CD4-positive, alpha-beta T cell treated with Interleukin-2 at 100 ng/mL for 4 hours (primary cell): ENCODE data around the gene ZNF423.
A peak's percentile ranks its signal among the peaks of the same experiment; 100 is the strongest.

Source experiments
- DNase-seq: peaks from one replicate; pipeline ENCODE4 v3.0.0-alpha.2; 2020; ENCODE audit warnings: low spot score

ZNF423 gene

GRCh38 chr16:49529411-49530045 lies 326.4 kb downstream of the ZNF423 start:
- DNase-seq, result no peak

GRCh38 chr16:49528866-49529288 lies 327.0 kb downstream of the ZNF423 start:
- DNase-seq, result no peak

- DNase-seq, result peak; percentile 2
Measured at GRCh38 chr16:49528060-49528865, 327.6 kb downstream of the ZNF423 start.

- no peak for DNase-seq
Measured at GRCh38 chr16:49527611-49528010, 328.3 kb downstream of the ZNF423 start.

GRCh38 chr16:49526860-49527365 lies 329.0 kb downstream of the ZNF423 start:
- DNase-seq, result no peak

GRCh38 chr16:49524947-49525315 lies 331.0 kb downstream of the ZNF423 start:
- no peak for DNase-seq

- no peak for DNase-seq
Measured at GRCh38 chr16:49524216-49524946, 331.5 kb downstream of the ZNF423 start.

GRCh38 chr16:49523435-49524159 lies 332.3 kb downstream of the ZNF423 start:
- no peak for DNase-seq

- no peak for DNase-seq
Measured at GRCh38 chr16:49521734-49522325, 334.1 kb downstream of the ZNF423 start.

GRCh38 chr16:49520492-49521038 lies 335.3 kb downstream of the ZNF423 start:
- DNase-seq, result no peak

- no peak for DNase-seq
Measured at GRCh38 chr16:49519741-49520140, 336.2 kb downstream of the ZNF423 start.

GRCh38 chr16:49519008-49519656 lies 336.8 kb downstream of the ZNF423 start:
- DNase-seq, result no peak

- DNase-seq, result no peak
Measured at GRCh38 chr16:49516382-49517036, 339.4 kb downstream of the ZNF423 start.

GRCh38 chr16:49515861-49516260 lies 340.1 kb downstream of the ZNF423 start:
- no peak for DNase-seq

- DNase-seq, result no peak
Measured at GRCh38 chr16:49515016-49515565, 340.8 kb downstream of the ZNF423 start.

GRCh38 chr16:49514073-49514980 lies 341.6 kb downstream of the ZNF423 start:
- DNase-seq, result no peak

- DNase-seq, result no peak
Measured at GRCh38 chr16:49513040-49513439, 342.9 kb downstream of the ZNF423 start.

- DNase-seq, result no peak
Measured at GRCh38 chr16:49510654-49511305, 345.1 kb downstream of the ZNF423 start.
